Kidney glomerular epithelial cell (primary cell): ENCODE results near the gene DNAH8.
A peak's percentile ranks its signal among the peaks of the same experiment; 100 is the strongest.
"Not testable (repeated sequence)": the region's sequence is repeated elsewhere in the genome, so short reads cannot be mapped to it uniquely, and the experiment has no call there.

Experiments
- DNase-seq: peaks from one replicate; lab custom pipeline; 2025; lab: John Stamatoyannopoulos, UW

DNAH8 gene

GRCh38 chr6:38907264-38907663 lies 192.2 kb downstream of the DNAH8 start:
- no peak for DNase-seq

DNA sequence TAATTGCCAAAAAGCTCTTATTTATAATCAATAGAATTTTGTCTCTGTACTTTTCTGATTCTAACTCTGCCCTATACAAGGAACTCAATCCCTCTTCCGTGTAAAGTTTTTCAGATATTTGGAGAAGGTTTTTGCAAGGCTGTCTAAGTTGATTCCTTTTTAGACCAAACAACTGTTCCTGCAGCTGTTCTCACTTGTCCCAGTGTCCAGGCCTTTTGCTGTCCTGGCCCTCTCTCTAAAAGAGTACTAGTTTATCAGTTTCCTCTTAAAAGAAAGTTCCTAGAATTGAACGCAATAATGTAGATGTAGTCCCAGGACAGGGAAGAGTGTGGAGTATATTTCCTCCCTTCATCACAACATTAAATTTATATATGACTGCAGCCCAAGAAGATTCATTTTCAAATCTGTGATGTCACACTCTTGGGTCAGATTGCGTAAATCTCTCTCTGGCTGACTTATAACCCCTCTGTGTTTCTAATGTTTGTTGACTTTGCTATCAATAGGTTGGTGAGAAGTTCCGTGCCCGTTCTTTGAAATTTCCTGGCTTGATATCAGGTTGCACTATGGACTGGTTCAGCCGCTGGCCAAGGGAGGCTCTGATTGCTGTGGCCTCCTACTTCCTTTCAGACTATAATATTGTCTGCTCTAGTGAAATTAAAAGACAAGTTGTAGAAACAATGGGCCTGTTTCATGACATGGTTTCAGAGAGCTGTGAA lies 194.1 kb downstream of the DNAH8 start:
- DNase-seq, result no peak

DNA sequence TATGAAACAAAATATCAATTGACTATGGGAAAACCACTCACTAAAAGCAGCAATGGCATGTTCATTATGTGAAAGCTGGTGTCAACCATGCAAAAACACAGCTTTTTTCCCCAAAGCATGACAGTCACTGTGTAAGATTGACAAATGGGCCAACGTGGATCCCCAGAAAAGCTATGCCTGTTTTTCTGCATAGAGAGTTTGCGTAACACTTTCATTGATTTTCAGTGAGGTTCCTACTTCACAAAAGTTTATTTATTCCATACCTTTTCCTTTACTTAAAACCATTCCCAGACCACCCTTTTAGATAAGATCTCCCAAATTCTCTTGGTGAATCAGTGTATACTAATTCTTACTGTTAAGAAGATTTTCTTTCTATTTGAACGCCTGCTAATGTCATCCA lies 195.1 kb downstream of the DNAH8 start:
- DNase-seq, result no peak

DNA sequence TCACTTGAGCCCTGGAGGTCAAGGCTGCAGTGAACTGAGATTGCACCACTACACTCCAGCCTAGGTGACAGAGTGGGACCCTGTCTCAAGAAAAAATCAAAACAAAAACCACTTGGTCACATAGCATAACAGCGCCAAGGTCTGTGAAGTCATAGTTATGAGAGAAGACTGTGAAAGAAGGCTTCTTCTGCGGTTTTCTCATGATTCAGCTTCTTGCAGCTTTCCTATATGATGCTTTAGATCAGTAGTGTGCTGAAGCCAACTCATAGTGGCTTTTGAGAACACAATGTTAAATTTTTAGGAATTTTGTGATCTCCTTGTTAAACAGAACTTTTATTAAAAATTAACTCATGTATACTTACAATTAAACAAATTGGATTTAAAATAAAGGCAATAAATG lies 197.3 kb downstream of the DNAH8 start:
- no peak for DNase-seq

DNA sequence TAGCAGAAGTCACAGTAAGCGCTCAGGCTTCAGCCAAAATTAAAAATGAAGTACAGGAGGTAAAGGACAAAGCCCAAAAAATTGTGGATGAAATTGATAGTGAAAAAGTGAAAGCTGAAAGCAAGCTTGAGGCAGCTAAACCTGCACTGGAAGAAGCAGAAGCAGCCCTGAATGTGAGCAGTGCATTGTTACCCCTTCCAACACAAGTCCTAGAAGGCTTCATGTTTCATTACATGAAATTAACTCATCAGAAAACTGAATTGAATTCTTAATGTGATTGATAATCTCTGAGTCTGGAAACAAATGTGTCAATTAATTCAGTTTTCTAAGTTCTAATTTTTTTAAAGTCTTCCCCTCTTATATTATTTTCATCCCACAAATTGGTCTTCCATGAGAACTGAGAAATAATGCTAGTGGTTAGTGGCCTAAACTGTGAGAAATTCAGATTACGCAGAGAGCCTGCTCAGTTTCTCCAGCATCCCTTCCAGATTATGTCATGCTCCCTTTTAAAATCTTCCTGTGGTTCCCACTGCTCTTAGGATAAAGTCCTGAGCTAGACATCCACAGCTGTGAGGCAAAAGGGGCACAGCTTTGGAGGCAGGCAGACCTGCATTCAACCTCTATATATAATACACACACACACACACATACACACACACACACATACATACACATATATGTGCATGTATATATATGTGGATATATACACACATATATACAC lies 200.3 kb downstream of the DNAH8 start:
- DNase-seq, result no peak

- DNase-seq, result not testable (repeated sequence)
Measured at GRCh38 chr6:38921540-38921939, 206.4 kb downstream of the DNAH8 start.

GRCh38 chr6:38924791-38925509 lies 209.8 kb downstream of the DNAH8 start:
- DNase-seq, result no peak

GRCh38 chr6:38929560-38929959 lies 214.4 kb downstream of the DNAH8 start:
- DNase-seq, result no peak

DNA sequence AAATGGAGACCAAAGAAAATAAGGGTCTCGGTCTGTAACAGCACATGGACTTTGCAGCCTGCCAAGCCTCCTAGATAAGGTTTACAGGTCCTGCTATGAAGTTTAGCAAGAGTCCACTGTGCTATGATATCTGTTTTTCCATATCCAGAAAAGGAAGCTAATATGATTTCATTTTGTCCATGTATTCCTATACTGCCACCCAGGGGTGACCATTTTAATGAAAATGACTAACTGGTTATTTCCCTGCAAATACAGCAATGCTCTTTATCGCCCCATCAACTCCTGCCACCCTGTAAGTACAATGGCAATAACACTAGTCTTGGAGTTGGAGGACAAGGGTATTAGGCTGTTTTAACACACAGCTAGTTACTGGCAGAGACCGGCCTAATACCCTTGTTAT lies 218.3 kb downstream of the DNAH8 start:
- no peak for DNase-seq

GRCh38 chr6:38935051-38935450 lies 219.9 kb downstream of the DNAH8 start:
- no peak for DNase-seq

DNA sequence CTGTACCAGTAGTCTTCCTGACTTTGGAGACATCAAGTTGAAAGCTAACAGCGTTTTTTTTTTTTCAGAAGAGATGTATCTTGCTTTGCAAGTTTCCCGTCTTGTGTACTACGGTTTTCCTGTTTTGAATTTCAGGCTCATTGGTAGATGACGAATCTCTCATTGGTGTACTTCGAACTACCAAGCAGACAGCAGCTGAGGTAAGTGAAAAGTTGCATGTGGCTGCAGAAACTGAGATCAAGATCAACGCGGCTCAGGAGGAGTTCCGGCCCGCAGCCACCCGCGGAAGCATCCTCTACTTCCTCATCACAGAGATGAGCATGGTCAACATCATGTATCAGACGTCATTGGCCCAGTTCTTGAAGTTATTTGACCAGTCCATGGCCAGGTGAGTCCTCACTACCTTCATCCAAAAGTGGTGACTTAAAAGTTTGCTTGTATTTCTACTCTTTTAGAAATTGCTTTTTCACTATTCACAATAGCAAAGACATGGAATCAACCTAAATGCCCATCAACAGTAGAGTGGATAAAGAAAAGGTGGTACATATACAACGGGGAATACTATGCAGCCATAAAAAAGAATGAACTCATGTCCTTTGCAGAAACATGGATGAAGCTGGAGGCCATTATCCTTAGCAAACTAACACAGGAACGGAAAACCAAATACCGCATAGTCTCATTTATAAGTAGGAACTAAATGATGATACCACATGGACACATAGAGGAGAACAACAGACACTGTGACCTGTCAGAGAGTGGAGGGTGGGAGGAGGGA lies 222.9 kb downstream of the DNAH8 start:
- DNase-seq, result no peak

- DNase-seq, result no peak
Measured at GRCh38 chr6:38938741-38939140, 223.6 kb downstream of the DNAH8 start.

- no peak for DNase-seq
Measured at GRCh38 chr6:38942442-38942841, 227.3 kb downstream of the DNAH8 start.

GRCh38 chr6:38942965-38943364 lies 227.9 kb downstream of the DNAH8 start:
- DNase-seq, result no peak

DNA sequence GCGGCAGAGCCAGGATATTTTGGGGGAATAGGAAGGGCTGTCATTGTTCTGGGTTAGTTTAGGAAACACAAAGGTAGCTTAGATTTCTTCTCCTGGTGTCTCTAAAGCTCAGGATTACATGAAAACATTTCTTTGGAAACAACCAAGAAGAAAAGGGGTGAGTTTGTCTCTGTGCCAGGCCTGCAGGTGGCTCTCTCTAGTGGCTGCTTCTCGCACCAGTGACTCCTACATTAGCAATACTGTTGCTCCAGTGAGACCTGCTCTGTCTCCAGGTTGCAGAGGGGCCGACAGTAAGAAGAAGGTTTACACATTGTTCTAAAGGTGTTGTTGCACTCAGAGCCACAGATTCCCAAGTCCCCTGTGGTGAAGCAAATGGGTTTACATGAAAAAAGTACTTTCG lies 228.9 kb downstream of the DNAH8 start:
- no peak for DNase-seq

DNA sequence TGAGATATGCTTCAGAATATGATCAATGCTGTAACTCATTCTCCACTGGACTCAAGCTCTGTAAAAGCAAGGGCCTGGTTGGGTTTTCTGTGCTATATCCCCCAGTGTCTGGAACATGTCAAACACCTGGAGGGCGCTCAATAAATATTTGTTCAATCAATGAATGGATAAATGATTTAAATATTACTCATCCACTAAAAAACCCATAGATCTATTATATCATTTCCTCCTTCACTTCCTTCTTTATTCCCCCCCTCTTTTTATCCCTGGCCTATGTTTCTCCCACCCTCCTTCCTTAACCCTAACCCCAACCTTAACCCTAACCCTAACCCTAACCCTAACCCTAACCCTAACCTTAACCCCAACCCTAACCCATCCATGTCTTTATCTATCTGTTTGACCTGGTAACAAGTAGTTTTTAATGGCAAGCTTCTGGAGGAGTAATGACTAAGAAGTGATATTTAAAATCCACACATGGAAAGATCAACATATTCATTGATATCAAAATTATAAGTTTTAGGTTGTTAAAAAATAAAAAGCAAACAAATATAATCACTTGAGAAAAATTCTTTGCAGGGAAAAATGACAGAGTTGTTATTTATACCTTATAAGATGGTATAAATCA lies 229.7 kb downstream of the DNAH8 start:
- DNase-seq, result no peak

GRCh38 chr6:38955861-38956260 lies 240.8 kb downstream of the DNAH8 start:
- no peak for DNase-seq

DNA sequence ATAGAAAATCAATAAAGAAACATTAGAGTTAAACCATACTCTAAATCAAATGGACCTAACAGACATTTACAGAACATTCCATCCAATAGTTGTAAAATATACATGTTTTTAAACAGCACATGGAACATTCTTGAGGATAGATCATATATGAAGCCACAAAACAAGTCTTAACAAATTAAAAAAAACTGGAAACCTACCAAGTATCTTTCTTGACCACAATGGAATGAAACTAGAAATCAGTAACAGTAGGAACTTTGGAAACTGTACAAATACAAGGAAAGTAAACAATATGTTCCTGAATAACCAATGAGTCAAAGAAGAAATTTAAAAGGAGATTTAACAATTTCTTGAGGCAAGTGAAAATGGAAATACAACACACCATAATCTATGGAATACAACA lies 242.3 kb downstream of the DNAH8 start:
- DNase-seq, result no peak

DNA sequence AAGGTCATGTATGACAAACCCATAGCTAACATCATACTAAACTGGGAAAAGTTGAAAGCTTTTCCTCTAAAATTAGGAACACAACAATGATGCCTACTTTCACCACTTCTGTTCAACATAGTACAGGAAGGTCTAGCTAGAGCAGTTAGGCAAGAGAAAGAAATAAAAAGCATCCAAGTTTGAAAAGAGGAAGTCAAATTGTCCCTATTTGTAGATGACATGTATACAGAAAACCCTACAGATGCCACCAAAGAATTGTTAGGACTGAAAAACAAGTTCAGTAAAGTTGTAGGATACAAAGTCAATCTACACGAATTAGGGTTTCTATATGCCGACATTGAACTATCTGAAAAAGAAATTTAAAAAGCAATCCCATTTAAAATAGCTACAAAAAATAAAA lies 244.0 kb downstream of the DNAH8 start:
- no peak for DNase-seq

GRCh38 chr6:38968702-38969149 lies 253.6 kb downstream of the DNAH8 start:
- DNase-seq, result no peak

DNA sequence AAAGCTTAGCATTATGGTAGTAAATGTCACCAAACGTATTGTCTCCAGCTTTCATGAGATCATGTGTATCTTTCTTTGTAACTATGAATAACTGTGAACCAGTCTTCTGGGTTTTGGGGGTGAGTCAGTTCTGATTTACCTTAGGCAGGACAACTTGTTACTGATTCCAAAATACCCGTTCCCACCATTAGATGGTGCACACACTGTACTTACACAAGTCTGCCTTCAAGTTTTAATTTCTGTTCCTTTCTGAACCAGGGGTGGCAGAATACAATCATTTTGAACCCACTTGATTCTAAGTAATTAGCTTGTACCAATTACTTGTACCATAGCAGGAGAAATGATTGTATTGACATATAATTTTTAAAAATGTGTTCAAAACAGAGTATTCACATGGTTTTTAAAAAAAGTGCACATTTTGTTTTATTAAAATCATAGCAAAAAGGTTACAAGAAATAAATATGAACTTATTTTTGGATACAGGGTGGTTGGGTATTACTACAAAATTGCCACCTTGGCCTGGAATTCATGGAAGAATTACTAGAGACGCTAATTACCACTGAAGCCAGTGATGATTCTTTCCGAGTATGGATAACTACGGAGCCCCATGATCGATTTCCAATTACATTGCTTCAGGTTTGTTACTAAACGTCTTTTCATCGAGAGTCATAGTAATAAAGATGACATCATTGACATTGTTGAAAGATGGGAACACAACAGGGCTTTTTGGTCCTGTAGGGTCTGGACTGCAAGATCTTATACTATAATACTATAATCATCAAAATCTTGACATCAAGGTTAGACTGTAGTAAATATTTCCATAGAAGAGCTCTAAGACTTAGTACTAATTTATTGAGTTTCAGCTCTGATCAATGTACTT lies 258.3 kb downstream of the DNAH8 start:
- peak; percentile 87 for DNase-seq
